Measurements from ENCODE around the gene SLC16A5. TPM values are rescaled to one million over a fixed set of nuclear protein-coding genes. Genes with fewer than 3 reads are reported as not detected.

Gene SLC16A5
- total and polyA plus RNA-seq, 2 donors (not counting 1 experiment from before 2014, with no cell fraction given): 9.3 to 14.5 TPM

DNA sequence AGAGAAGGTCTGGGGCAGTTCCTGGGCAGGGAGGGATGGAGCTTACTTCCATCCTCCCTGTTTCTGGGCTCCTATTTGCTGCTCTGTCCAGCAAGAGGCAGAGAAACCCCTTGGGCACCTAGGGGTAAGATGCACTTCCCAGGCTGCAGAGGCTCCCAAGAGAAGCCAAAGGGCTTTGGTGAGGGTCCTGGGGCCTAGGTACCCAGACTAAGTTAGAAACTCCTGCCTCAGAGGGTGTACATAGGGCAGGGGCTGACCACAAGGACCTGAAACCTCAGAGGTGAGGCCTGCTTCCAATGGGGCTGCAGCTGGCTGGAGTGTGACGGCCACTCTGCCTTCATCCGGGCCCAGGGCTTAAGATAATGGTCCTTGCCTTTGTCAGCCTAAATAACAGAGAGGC is 20.4 kb downstream of the SLC16A5 start:
- Histone ChIP-seq H4K20me1 (ENCODE audit: control insufficient read depth, insufficient read depth, low read length, poor library complexity, severe bottlenecking) (no peaks in the 10 kb centered on the region), H2AFZ (ENCODE audit: insufficient read depth, low read depth, low read length, poor library complexity, severe bottlenecking) (no peak overlapping the region), H3K4me1 (ENCODE audit: control insufficient read depth in 2 of 2, insufficient read depth in 2 of 2, low read length in 2 of 2) (peaks cover 18 to 20% of the 10 kb centered on the region in 2 donors), H3K4me2 (replicated peaks; ENCODE audit: low read depth, low read length, poor library complexity, severe bottlenecking) (no peak overlapping the region), H3K27me3 (replicated peaks in 1 of 4; ENCODE audit: control extremely low read depth in 1 of 4, control insufficient read depth in 3 of 4, insufficient read depth in 4 of 4, low read length in 3 of 4) (peaks cover 0 to 2% (median 0%) of the 10 kb centered on the region in 4 experiments), H3K79me2 (ENCODE audit: control insufficient read depth, insufficient read depth, low read length) (peaks cover 6% of the 10 kb centered on the region), H3K36me3 (replicated peaks in 1 of 2; ENCODE audit: control extremely low read depth in 1 of 2, control insufficient read depth in 1 of 2, extremely low read depth in 1 of 2, insufficient read depth in 2 of 2, low read length in 1 of 2) (no peaks in the 10 kb centered on the region), H3K9me3 (ENCODE audit: control extremely low read depth in 1 of 3, control insufficient read depth in 2 of 3, insufficient read depth in 1 of 3, low read length in 2 of 3) (no peaks in the 10 kb centered on the region), H3K9ac (ENCODE audit: low read length) (no peak overlapping the region), H3K4me3 (ENCODE audit: control extremely low read depth in 1 of 5, extremely low read depth in 1 of 5, insufficient read depth in 1 of 5, low read depth in 2 of 5, low read length in 4 of 5) (no peak overlapping the region), H3K27ac (ENCODE audit: low read length in 2 of 2) (no peak overlapping the region)
- intact Hi-C loops (cut with micrococcal nuclease): loop anchor here (2.0 kb wide), 1 partner anchor 47 kb away; the partner anchor contains the start of gene JPT1
- H3K9me3 Mint-ChIP-seq (ENCODE audit: insufficient read depth): no peaks in the 10 kb centered on the region
- no peak overlapping the region for H3K27ac Mint-ChIP-seq
- H3K4me3 Mint-ChIP-seq: peak overlapping the region; percentile 90
- ATAC-seq (ENCODE audit: low read depth) (no peak), DNase-seq (no peak)
- H3K27me3 Mint-ChIP-seq: no peaks in the 10 kb centered on the region
- CTCF ChIA-PET: interaction anchor here (0.7 to 3.0 kb wide), 2 partner anchors 93 to 480 kb away, joined by 3 to 7 read pairs; no protein-coding TSS in a partner anchor
- TF ChIP-seq, protein P1, sequence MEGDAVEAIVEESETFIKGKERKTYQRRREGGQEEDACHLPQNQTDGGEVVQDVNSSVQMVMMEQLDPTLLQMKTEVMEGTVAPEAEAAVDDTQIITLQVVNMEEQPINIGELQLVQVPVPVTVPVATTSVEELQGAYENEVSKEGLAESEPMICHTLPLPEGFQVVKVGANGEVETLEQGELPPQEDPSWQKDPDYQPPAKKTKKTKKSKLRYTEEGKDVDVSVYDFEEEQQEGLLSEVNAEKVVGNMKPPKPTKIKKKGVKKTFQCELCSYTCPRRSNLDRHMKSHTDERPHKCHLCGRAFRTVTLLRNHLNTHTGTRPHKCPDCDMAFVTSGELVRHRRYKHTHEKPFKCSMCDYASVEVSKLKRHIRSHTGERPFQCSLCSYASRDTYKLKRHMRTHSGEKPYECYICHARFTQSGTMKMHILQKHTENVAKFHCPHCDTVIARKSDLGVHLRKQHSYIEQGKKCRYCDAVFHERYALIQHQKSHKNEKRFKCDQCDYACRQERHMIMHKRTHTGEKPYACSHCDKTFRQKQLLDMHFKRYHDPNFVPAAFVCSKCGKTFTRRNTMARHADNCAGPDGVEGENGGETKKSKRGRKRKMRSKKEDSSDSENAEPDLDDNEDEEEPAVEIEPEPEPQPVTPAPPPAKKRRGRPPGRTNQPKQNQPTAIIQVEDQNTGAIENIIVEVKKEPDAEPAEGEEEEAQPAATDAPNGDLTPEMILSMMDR (IDR thresholded peaks at IDR 0.05): no peak
- no peak for TF ChIP-seq EZH2 (IDR thresholded peaks at IDR 0.05; ENCODE audit: borderline replicate concordance, insufficient read depth, low read depth, low read length, poor library complexity, severe bottlenecking)
- peaks cover 27% of the 10 kb centered on the region for H3K4me1 Mint-ChIP-seq
- POLR2A ChIA-PET: interaction anchor here (0.5 to 0.9 kb wide), 3 partner anchors 48 to 112 kb away, joined by 3 to 4 read pairs (median 3); no protein-coding TSS in a partner anchor
- no CpG with 5 or more reads among the region's 2 CpGs for WGBS (ENCODE audit: insufficient coverage)

DNA sequence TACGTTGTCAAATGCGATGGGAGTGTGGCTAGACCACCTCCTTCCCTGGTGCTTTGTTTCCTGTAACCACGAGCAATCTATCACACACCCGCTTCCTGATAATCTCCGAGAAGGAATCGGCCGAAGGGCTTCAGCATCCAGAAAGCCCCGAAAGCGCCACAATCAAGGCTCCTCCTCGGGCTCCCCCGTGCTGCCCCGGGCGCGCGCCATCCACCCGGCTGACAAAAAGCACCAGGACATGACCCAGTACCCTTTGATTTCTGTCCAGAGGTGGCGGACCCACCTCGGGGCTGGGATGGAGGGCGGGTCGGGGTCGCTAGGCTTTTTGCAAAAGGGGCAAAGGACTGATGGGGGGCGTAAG is 21.3 kb downstream of the SLC16A5 start:
- Histone ChIP-seq H3K36me3 (replicated peaks in 1 of 2; ENCODE audit: control extremely low read depth in 1 of 2, control insufficient read depth in 1 of 2, extremely low read depth in 1 of 2, insufficient read depth in 2 of 2, low read length in 1 of 2) (no peaks in the 10 kb centered on the region), H3K79me2 (ENCODE audit: control insufficient read depth, insufficient read depth, low read length) (peaks cover 8% of the 10 kb centered on the region), H3K4me1 (ENCODE audit: control insufficient read depth in 2 of 2, insufficient read depth in 2 of 2, low read length in 2 of 2) (peaks cover 22 to 24% of the 10 kb centered on the region in 2 donors), H3K9ac (ENCODE audit: low read length) (peak overlapping the region; percentile 76), H2AFZ (ENCODE audit: insufficient read depth, low read depth, low read length, poor library complexity, severe bottlenecking) (peak overlapping the region; percentile 93), H3K9me3 (ENCODE audit: control extremely low read depth in 1 of 3, control insufficient read depth in 2 of 3, insufficient read depth in 1 of 3, low read length in 2 of 3) (no peaks in the 10 kb centered on the region), H3K27me3 (replicated peaks in 1 of 4; ENCODE audit: control extremely low read depth in 1 of 4, control insufficient read depth in 3 of 4, insufficient read depth in 4 of 4, low read length in 3 of 4) (peaks cover 0 to 2% (median 0%) of the 10 kb centered on the region in 4 experiments), H3K4me3 (ENCODE audit: control extremely low read depth in 1 of 5, extremely low read depth in 1 of 5, insufficient read depth in 1 of 5, low read depth in 2 of 5, low read length in 4 of 5) (peak overlapping the region; percentile 80 to 94 (median 84)), H3K4me2 (replicated peaks; ENCODE audit: low read depth, low read length, poor library complexity, severe bottlenecking) (peak overlapping the region; percentile 98), H3K27ac (ENCODE audit: low read length in 2 of 2) (no peak overlapping the region), H4K20me1 (ENCODE audit: control insufficient read depth, insufficient read depth, low read length, poor library complexity, severe bottlenecking) (no peaks in the 10 kb centered on the region)
- intact Hi-C loops (cut with micrococcal nuclease): loop anchor here (1.0 to 2.0 kb wide), 4 partner anchors 32 to 129 kb away; partner anchors contain the start of genes JPT1 and KCTD2
- H3K4me1 Mint-ChIP-seq: peaks cover 26% of the 10 kb centered on the region
- ChIA-PET POLR2A (interaction anchor here (0.5 to 2.8 kb wide), 4 partner anchors 22 to 96 kb away, joined by 3 to 8 read pairs (median 4); partner anchors contain the start of genes MRPL58, NT5C and NUP85), CTCF (interaction anchor here (0.5 to 11.4 kb wide), 7 partner anchors 19 to 181 kb away, joined by 3 to 373 read pairs (median 74); partner anchors contain the start of genes NT5C and NUP85)
- DNase-seq (peak; percentile 58), ATAC-seq (ENCODE audit: low read depth) (no peak)
- peak overlapping the region; percentile 90 for H3K4me3 Mint-ChIP-seq
- H3K27ac Mint-ChIP-seq: peak overlapping the region; percentile 56
- no peaks in the 10 kb centered on the region for H3K9me3 Mint-ChIP-seq (ENCODE audit: insufficient read depth)
- H3K27me3 Mint-ChIP-seq: no peaks in the 10 kb centered on the region
- 3% methylated on average over 22 of the region's 22 CpGs for WGBS (ENCODE audit: insufficient coverage)
- TF ChIP-seq EZH2 (IDR thresholded peaks at IDR 0.05; ENCODE audit: borderline replicate concordance, insufficient read depth, low read depth, low read length, poor library complexity, severe bottlenecking): no peak
- TF ChIP-seq, protein P1 (IDR thresholded peaks at IDR 0.05): no peak
